ENCODE measurements around the gene HMGB4.

HMGB4 gene

GRCh38 chr1:33853431-33853830 lies 10.4 kb upstream of the HMGB4 start:
- no peak overlapping the region for H3K4me3 ChIP-seq (ENCODE audit: low read depth, low read length)
- DNase-seq (ENCODE audit: low read depth) = no peak
- TF ChIP-seq CTCF (IDR thresholded peaks at IDR 0.05; ENCODE audit: control insufficient read depth, extremely low read depth, insufficient read depth) = no peak

- TF ChIP-seq CTCF (IDR thresholded peaks at IDR 0.05; ENCODE audit: control insufficient read depth, extremely low read depth, insufficient read depth) = no peak
- no peak for DNase-seq (ENCODE audit: low read depth)
- no peak overlapping the region for H3K4me3 ChIP-seq (ENCODE audit: low read depth, low read length)
These were observed 9.8 kb upstream of the HMGB4 start for GRCh38 chr1:33854091-33854490.

GRCh38 chr1:33860671-33861070 lies 3.2 kb upstream of the HMGB4 start:
- TF ChIP-seq CTCF (IDR thresholded peaks at IDR 0.05; ENCODE audit: control insufficient read depth, extremely low read depth, insufficient read depth) = no peak
- no peak for DNase-seq (ENCODE audit: low read depth)
- no peak overlapping the region for H3K4me3 ChIP-seq (ENCODE audit: low read depth, low read length)

- no peak for DNase-seq (ENCODE audit: low read depth)
- TF ChIP-seq CTCF (IDR thresholded peaks at IDR 0.05; ENCODE audit: control insufficient read depth, extremely low read depth, insufficient read depth) = no peak
- no peak overlapping the region for H3K4me3 ChIP-seq (ENCODE audit: low read depth, low read length)
These were observed 846 bp downstream of the HMGB4 start for GRCh38 chr1:33864460-33865389.

- no peak overlapping the region for H3K4me3 ChIP-seq (ENCODE audit: low read depth, low read length)
- DNase-seq (ENCODE audit: low read depth) = no peak
- no peak for TF ChIP-seq CTCF (IDR thresholded peaks at IDR 0.05; ENCODE audit: control insufficient read depth, extremely low read depth, insufficient read depth)
These were observed 2.4 kb downstream of the HMGB4 start for GRCh38 chr1:33866281-33866680.

GRCh38 chr1:33867684-33868083 lies 3.8 kb downstream of the HMGB4 start:
- no peak for DNase-seq (ENCODE audit: low read depth)
- no peak overlapping the region for H3K4me3 ChIP-seq (ENCODE audit: low read depth, low read length)
- no peak for TF ChIP-seq CTCF (IDR thresholded peaks at IDR 0.05; ENCODE audit: control insufficient read depth, extremely low read depth, insufficient read depth)

GRCh38 chr1:33872275-33872674 lies 8.4 kb downstream of the HMGB4 start:
- no peak for TF ChIP-seq CTCF (IDR thresholded peaks at IDR 0.05; ENCODE audit: control insufficient read depth, extremely low read depth, insufficient read depth)
- no peak for DNase-seq (ENCODE audit: low read depth)
- no peak overlapping the region for H3K4me3 ChIP-seq (ENCODE audit: low read depth, low read length)
